K562 (cell line): Measurements from ENCODE around the gene POLR2C. TPM values are rescaled to one million over a fixed set of nuclear protein-coding genes. Genes with fewer than 3 reads are reported as not detected.

Source experiments
- CBFA2T2 ChIP-seq: fragments of 450-650 bp; conservative IDR thresholded peaks from 2 replicates; pipeline ENCODE4 v1.6.1; 2017; ENCODE audit warnings: mild to moderate bottlenecking
- DDX20 ChIP-seq: fragments of 450-650 bp; IDR thresholded peaks from 2 replicates; pipeline ENCODE4 v1.6.1; 2016; ENCODE audit warnings: missing genetic modification characterization, low read depth, mild to moderate bottlenecking, missing compliant biosample characterization, moderate library complexity
- FOS ChIP-seq: IDR thresholded peaks from 3 replicates; pipeline ENCODE4 v1.6.1; 2011; ENCODE audit not compliant: insufficient read length; ENCODE audit errors: extremely low read depth
- GATA2 ChIP-seq: sonication (generic); formaldehyde crosslinking; IDR thresholded peaks from 2 replicates; pipeline ENCODE4 v1.4.0; 2020; ENCODE audit warnings: mild to moderate bottlenecking, missing genetic modification reagents
- HSF4 ChIP-seq: fragments of 250-450 bp; sonication (Bioruptor Pico); IDR thresholded peaks from 2 replicates; pipeline ENCODE4 v2.1.2; 2022; ENCODE audit warnings: mild to moderate bottlenecking, moderate library complexity, borderline replicate concordance
- MAFG ChIP-seq: fragments of 450-650 bp; conservative IDR thresholded peaks from 2 replicates; pipeline ENCODE4 v1.6.1; 2016; ENCODE audit warnings: missing genetic modification characterization, missing compliant biosample characterization
- MITF ChIP-seq: IDR thresholded peaks from 2 replicates; pipeline ENCODE4 v1.6.1; 2014; ENCODE audit warnings: antibody characterized with exemption
- NFATC3 ChIP-seq: fragments of 450-650 bp; IDR thresholded peaks from 2 replicates; pipeline ENCODE4 v1.6.1; 2017; ENCODE audit warnings: mild to moderate bottlenecking
- NFE2 ChIP-seq: IDR thresholded peaks from 2 replicates; pipeline ENCODE4 v1.6.1; 2014; ENCODE audit warnings: antibody characterized with exemption, low read depth
- PHF21A ChIP-seq: fragments of 450-650 bp; IDR thresholded peaks from 2 replicates; pipeline ENCODE4 v1.6.1; 2017; ENCODE audit warnings: low read depth, borderline replicate concordance
- POLR2AphosphoS5 ChIP-seq: IDR thresholded peaks from 2 replicates; pipeline ENCODE4 v1.6.1; 2011; ENCODE audit warnings: mild to moderate bottlenecking, low read depth, low read length, moderate library complexity; ENCODE audit not compliant: control insufficient read depth, insufficient read depth
- RNF2 ChIP-seq: sonication (generic); IDR thresholded peaks from 2 replicates; pipeline ENCODE4 v1.6.1; 2016
- RNF219 ChIP-seq: fragments of 250-450 bp; sonication (Bioruptor Pico); IDR thresholded peaks from 2 replicates; pipeline ENCODE4 v1.5.0; 2022; ENCODE audit warnings: mild to moderate bottlenecking
- ZBTB40 ChIP-seq, 2 experiments: fragments of 450-650 bp in 1 of 2; sonication (generic) in 1 of 2; formaldehyde crosslinking in 1 of 2; IDR thresholded peaks; 2 replicates each; pipeline versions ENCODE4 v1.7.1 to v1.9.0; 2016 to 2022; ENCODE audit warnings: inconsistent platforms in 1 of 2, mild to moderate bottlenecking in 1 of 2, missing genetic modification reagents in 1 of 2
- ZNF239 ChIP-seq: fragments of 250-450 bp; sonication (Bioruptor Pico); IDR thresholded peaks from 2 replicates; pipeline ENCODE4 v1.4.0; 2020; ENCODE audit warnings: mild to moderate bottlenecking
- ZNF253 ChIP-seq: fragments of 250-450 bp; sonication (Bioruptor Pico); conservative IDR thresholded peaks from 2 replicates; pipeline ENCODE4 v1.6.1; 2021; ENCODE audit warnings: mild to moderate bottlenecking
- ZNF311 ChIP-seq: fragments of 250-450 bp; sonication (Bioruptor Pico); IDR thresholded peaks from 2 replicates; pipeline ENCODE4 v1.4.0; 2020; ENCODE audit warnings: mild to moderate bottlenecking, moderate library complexity
- polyA plus RNA-seq, 8 experiments: library from polyadenylated mRNA; depleted of rRNA in 4 of 8; stranded (reverse) in 5 of 8; unstranded in 3 of 8; fragments of >200 nt; fragmentation: Nextera tagmentation in 2 of 8; fragmentation: Illumina TruSeq in 1 of 8; extraction: Ambion mirVana in 2 of 8; extraction: Trizol in 1 of 8; gene quantifications; 2 replicates each; pipeline versions ENCODE4 v1.2.1 to v1.2.3, GENCODE V29; 2011 to 2014; ENCODE audit warnings: inconsistent platforms in 1 of 8, missing spikeins in 1 of 8
- total RNA-seq, 7 experiments: library from RNA; depleted of rRNA in 6 of 7; stranded (reverse); fragments of >200 nt in 6 of 7; fragmentation: Illumina TruSeq in 2 of 7; extraction: Trizol in 2 of 7; gene quantifications; 2 replicates each; pipeline versions ENCODE4 v1.2.1 to v1.2.3, GENCODE V29; 2011 to 2021; ENCODE audit warnings: low replicate concordance in 1 of 7

The POLR2C gene
- total and polyA plus RNA-seq, 9 of the 15 experiments (the other 6 are each of a cell fraction or from before 2014, with no cell fraction given) = 70.3 to 163 (median 92.3) TPM

GRCh38 chr16:57475711-57476339 is 13.3 kb downstream of the POLR2C start (continued):
- TF ChIP-seq ZBTB40 (IDR thresholded peaks at IDR 0.05) = 0 out of 2 replicates have a peak, but pooled peaks have one; percentile 22
- TF ChIP-seq ZBTB40 (CRISPR knock-in tag; IDR thresholded peaks at IDR 0.05) = no peak
- TF ChIP-seq POLR2AphosphoS5 = no peak
- no peak for TF ChIP-seq ZNF239 (CRISPR knock-in tag)
- no peak for TF ChIP-seq MAFG (tag)
- no peak for TF ChIP-seq FOS
- TF ChIP-seq CBFA2T2 = no peak
- no peak for TF ChIP-seq GATA2
- no peak for TF ChIP-seq ZNF311 (CRISPR knock-in tag)
- no peak for TF ChIP-seq ZNF253 (CRISPR knock-in tag)
- TF ChIP-seq RNF219 (CRISPR knock-in tag) = no peak
- TF ChIP-seq DDX20 (tag) = no peak
- no peak for TF ChIP-seq RNF2
- no peak for TF ChIP-seq HSF4
- TF ChIP-seq PHF21A = no peak
- no peak for TF ChIP-seq NFATC3
- TF ChIP-seq NFE2 = no peak; the same call in 1 of the 2 replicates
- TF ChIP-seq MITF = no peak
